Astrocyte (in vitro differentiated cells and primary cell): Measurements from ENCODE around the gene MCM8. TPM values are rescaled to one million over a fixed set of nuclear protein-coding genes. Genes with fewer than 3 reads are reported as not detected.

Source experiments
- DNase-seq: peaks from one replicate; pipeline ENCODE4 v3.0.0-alpha.2; 2010; ENCODE audit warnings: low read depth
- FAIRE-seq: peaks from 2 replicates; lab custom pipeline; 2011; peaks lifted over from hg19 to GRCh38; lab: Jason Lieb, UNC
- H2AFZ ChIP-seq: 2 replicates; pipeline ENCODE4 v1.6.0; 2012; ENCODE audit warnings: low read depth, low read length, inconsistent platforms
- H3K27ac ChIP-seq: 2 replicates; pipeline ENCODE4 v1.5.1; 2011; ENCODE audit warnings: low read depth, low read length, inconsistent platforms
- H3K27me3 ChIP-seq: 2 replicates; pipeline ENCODE4 v1.6.0; 2011; ENCODE audit warnings: low read length, inconsistent platforms; ENCODE audit not compliant: insufficient read depth
- H3K36me3 ChIP-seq: 2 replicates; pipeline ENCODE4 v1.5.1; 2011; ENCODE audit warnings: low read length, inconsistent platforms; ENCODE audit not compliant: insufficient read depth
- H3K4me1 ChIP-seq: 2 replicates; pipeline ENCODE4 v1.5.1; 2011; ENCODE audit warnings: low read length, inconsistent platforms; ENCODE audit not compliant: insufficient read depth
- H3K4me2 ChIP-seq: 2 replicates; pipeline ENCODE4 v1.6.0; 2012; ENCODE audit warnings: low read length, inconsistent platforms
- H3K4me3 ChIP-seq: 2 replicates; pipeline ENCODE4 v1.5.1; 2011; ENCODE audit warnings: low read depth, mild to moderate bottlenecking, low read length, inconsistent platforms; ENCODE audit not compliant: insufficient read depth
- H3K79me2 ChIP-seq: 2 replicates; pipeline ENCODE4 v1.6.0; 2012; ENCODE audit warnings: mild to moderate bottlenecking, low read length, inconsistent platforms; ENCODE audit not compliant: insufficient read depth
- H3K9ac ChIP-seq: 2 replicates; pipeline ENCODE4 v1.6.0; 2012; ENCODE audit warnings: mild to moderate bottlenecking, low read length, inconsistent platforms
- H3K9me3 ChIP-seq: 2 replicates; pipeline ENCODE4 v1.5.1; 2012; ENCODE audit warnings: low read depth, mild to moderate bottlenecking, low read length, inconsistent platforms; ENCODE audit not compliant: insufficient read depth
- H4K20me1 ChIP-seq: 2 replicates; pipeline ENCODE4 v1.6.0; 2012; ENCODE audit warnings: low read length, inconsistent platforms; ENCODE audit not compliant: insufficient read depth
- H3K27ac Mint-ChIP-seq: one replicate; pipeline ENCODE4 v1.8.0; 2021; ENCODE audit warnings: mild to moderate bottlenecking, mixed read lengths; ENCODE audit not compliant: unreplicated experiment
- H3K27me3 Mint-ChIP-seq: one replicate; pipeline ENCODE4 v1.8.0; 2021; ENCODE audit warnings: low read depth, mixed read lengths; ENCODE audit not compliant: unreplicated experiment
- H3K36me3 Mint-ChIP-seq: one replicate; pipeline ENCODE4 v1.8.0; 2021; ENCODE audit warnings: low read depth, mixed read lengths; ENCODE audit not compliant: unreplicated experiment
- H3K4me1 Mint-ChIP-seq: one replicate; pipeline ENCODE4 v1.8.0; 2021; ENCODE audit warnings: low read depth, mixed read lengths; ENCODE audit not compliant: unreplicated experiment
- H3K4me3 Mint-ChIP-seq: one replicate; pipeline ENCODE4 v1.8.0; 2021; ENCODE audit warnings: mild to moderate bottlenecking, moderate library complexity, mixed read lengths; ENCODE audit not compliant: unreplicated experiment
- H3K9me3 Mint-ChIP-seq: one replicate; pipeline ENCODE4 v1.8.0; 2021; ENCODE audit warnings: mild to moderate bottlenecking, mixed read lengths; ENCODE audit not compliant: unreplicated experiment
- EZH2 ChIP-seq: IDR thresholded peaks from 2 replicates; pipeline ENCODE4 v1.6.1; 2012; ENCODE audit warnings: mild to moderate bottlenecking, low read length, inconsistent platforms; ENCODE audit not compliant: insufficient read depth
- total RNA-seq: library from RNA; stranded (reverse); gene quantifications from 2 replicates; pipeline ENCODE4 v1.2.1, GENCODE V29; 2021
- TF ChIP-seq, protein P1 (sequence below): IDR thresholded peaks from 2 replicates; pipeline ENCODE4 v1.5.1; 2011; ENCODE audit warnings: low read depth, mild to moderate bottlenecking, inconsistent platforms, low read length, moderate library complexity; ENCODE audit not compliant: insufficient read depth

The MCM8 gene
- total RNA-seq, 1 donor from 2014 or later, result 5.7 TPM

DNA sequence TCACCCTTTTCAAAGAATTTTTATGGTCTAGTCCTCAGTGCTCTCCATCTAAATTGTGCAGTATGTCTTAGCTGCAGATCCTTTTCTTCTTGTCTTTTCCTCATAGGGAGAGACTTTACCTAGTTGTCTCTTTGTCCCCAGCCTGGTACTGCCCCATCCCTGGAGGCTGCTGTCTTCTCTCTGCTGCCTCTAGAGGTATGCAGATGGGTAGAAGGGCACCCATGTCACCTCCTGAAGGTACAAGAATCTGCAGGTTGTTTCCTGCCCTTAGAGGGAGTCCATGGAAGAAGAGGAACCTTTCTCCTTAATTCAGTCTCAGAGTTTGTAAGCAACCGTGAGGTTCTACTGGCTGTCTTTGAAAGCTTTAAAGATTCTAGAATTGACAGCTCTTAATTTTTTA, 39.1 kb downstream of the MCM8 start:
- Histone ChIP-seq H3K36me3 (peaks cover 5% of the 10 kb centered on the region), H3K79me2 (no peaks in the 10 kb centered on the region), H3K9me3 (no peaks in the 10 kb centered on the region), H2AFZ (no peak overlapping the region), H3K27me3 (no peaks in the 10 kb centered on the region), H3K27ac (no peak overlapping the region), H3K4me3 (no peak overlapping the region), H3K4me2 (no peak overlapping the region), H4K20me1 (no peaks in the 10 kb centered on the region), H3K4me1 (no peaks in the 10 kb centered on the region), H3K9ac (no peak overlapping the region)
- Mint-ChIP-seq H3K4me3 (no peak overlapping the region), H3K9me3 (no peaks in the 10 kb centered on the region), H3K27ac (no peak overlapping the region), H3K36me3 (peaks cover 2% of the 10 kb centered on the region), H3K27me3 (no peaks in the 10 kb centered on the region), H3K4me1 (peaks cover 7% of the 10 kb centered on the region)
- no peak for FAIRE-seq
- DNase-seq, result no peak
- TF ChIP-seq, protein P1, sequence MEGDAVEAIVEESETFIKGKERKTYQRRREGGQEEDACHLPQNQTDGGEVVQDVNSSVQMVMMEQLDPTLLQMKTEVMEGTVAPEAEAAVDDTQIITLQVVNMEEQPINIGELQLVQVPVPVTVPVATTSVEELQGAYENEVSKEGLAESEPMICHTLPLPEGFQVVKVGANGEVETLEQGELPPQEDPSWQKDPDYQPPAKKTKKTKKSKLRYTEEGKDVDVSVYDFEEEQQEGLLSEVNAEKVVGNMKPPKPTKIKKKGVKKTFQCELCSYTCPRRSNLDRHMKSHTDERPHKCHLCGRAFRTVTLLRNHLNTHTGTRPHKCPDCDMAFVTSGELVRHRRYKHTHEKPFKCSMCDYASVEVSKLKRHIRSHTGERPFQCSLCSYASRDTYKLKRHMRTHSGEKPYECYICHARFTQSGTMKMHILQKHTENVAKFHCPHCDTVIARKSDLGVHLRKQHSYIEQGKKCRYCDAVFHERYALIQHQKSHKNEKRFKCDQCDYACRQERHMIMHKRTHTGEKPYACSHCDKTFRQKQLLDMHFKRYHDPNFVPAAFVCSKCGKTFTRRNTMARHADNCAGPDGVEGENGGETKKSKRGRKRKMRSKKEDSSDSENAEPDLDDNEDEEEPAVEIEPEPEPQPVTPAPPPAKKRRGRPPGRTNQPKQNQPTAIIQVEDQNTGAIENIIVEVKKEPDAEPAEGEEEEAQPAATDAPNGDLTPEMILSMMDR, result no peak
- TF ChIP-seq EZH2, result no peak

DNA sequence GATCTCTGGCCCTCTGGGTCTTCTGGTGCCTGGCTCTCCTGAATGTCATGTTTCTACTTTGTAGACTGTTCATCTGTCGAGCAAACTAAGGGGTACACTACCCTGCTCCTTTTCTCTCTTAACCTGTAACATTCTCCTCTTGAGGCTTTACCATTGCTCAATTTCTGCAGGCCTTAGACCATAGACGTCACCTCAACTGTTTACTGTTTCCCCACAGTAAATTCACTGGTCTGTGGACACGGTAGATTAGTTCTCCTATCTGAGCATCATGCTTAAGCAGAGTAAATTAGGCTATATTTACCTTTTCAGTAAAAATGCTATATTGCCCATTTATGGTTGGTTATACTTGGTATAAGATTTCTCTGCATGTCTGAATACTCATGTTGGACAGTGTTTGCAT, 40.5 kb downstream of the MCM8 start:
- Histone ChIP-seq H4K20me1 (no peaks in the 10 kb centered on the region), H2AFZ (no peak overlapping the region), H3K4me1 (no peaks in the 10 kb centered on the region), H3K27me3 (no peaks in the 10 kb centered on the region), H3K4me3 (no peak overlapping the region), H3K27ac (no peak overlapping the region), H3K9me3 (no peaks in the 10 kb centered on the region), H3K4me2 (no peak overlapping the region), H3K9ac (no peak overlapping the region), H3K36me3 (peaks cover 7% of the 10 kb centered on the region), H3K79me2 (no peaks in the 10 kb centered on the region)
- Mint-ChIP-seq H3K4me3 (no peak overlapping the region), H3K36me3 (peaks cover 1% of the 10 kb centered on the region), H3K27me3 (no peaks in the 10 kb centered on the region), H3K27ac (peak overlapping the region; percentile 45), H3K9me3 (no peaks in the 10 kb centered on the region), H3K4me1 (peaks cover 7% of the 10 kb centered on the region)
- FAIRE-seq, result no peak
- TF ChIP-seq, protein P1, result no peak
- TF ChIP-seq EZH2, result no peak
- no peak for DNase-seq

DNA sequence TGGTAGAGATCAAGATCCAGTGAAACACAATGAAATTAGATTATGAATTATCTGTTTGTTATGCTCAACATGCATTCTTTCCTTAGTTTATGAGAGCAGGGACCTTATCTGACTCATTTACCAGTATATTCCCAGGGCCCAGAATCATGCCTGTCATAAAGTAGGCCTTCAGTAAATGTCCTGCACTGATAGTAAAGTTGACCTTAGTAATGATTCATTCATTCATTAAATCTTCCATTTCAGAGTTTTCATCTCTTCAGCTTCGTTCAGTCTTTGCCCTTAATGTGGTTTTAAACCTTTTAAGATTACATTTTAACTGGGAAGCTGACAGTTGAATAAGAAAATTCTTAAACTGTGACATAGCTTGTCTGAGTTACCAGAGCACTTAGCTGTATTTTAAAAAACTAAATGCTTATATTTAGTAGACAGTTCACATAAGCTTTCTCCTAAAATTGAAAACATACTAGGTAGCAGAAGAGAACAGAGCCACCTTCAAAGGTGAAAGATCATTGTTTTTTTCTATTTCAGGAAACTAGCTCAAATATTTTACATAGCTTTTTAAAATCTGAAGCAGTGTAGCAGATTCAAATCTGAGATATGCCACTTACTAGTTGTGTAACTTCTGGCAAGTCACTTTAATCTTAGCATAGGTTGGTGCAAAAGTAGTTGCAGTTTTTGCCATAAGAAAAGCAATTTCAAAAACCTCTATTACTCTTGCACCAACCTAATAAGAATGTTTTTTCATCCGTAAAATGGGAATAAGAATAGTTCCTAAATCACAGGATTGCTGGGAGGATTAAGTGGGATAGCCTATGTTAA, 41.4 kb downstream of the MCM8 start:
- no peak overlapping the region for H2AFZ ChIP-seq
- no peaks in the 10 kb centered on the region for H3K36me3 Mint-ChIP-seq
- no peak overlapping the region for H3K27ac ChIP-seq
- DNase-seq, result peak; percentile 55
- H3K27me3 Mint-ChIP-seq, result no peaks in the 10 kb centered on the region
- peaks cover 7% of the 10 kb centered on the region for H3K36me3 ChIP-seq
- no peaks in the 10 kb centered on the region for H3K4me1 ChIP-seq
- H4K20me1 ChIP-seq, result no peaks in the 10 kb centered on the region
- H3K4me2 ChIP-seq, result no peak overlapping the region
- no peaks in the 10 kb centered on the region for H3K79me2 ChIP-seq
- no peak overlapping the region for H3K4me3 Mint-ChIP-seq
- TF ChIP-seq EZH2, result no peak
- TF ChIP-seq, protein P1, result no peak
- H3K4me1 Mint-ChIP-seq, result peaks cover 7% of the 10 kb centered on the region
- no peak overlapping the region for H3K27ac Mint-ChIP-seq
- no peaks in the 10 kb centered on the region for H3K27me3 ChIP-seq
- no peaks in the 10 kb centered on the region for H3K9me3 Mint-ChIP-seq
- peak overlapping the region; percentile 1 for H3K9ac ChIP-seq
- H3K4me3 ChIP-seq, result no peak overlapping the region
- FAIRE-seq, result peak; percentile 32
- no peaks in the 10 kb centered on the region for H3K9me3 ChIP-seq
